Activated T-cell treated with anti-CD3 and anti-CD28 coated beads for 1 hour (primary cell): ENCODE results near the gene SGCD.
"Not testable (repeated sequence)": the region's sequence is repeated elsewhere in the genome, so short reads cannot be mapped to it uniquely, and the experiment has no call there.

Experiments used
- DNase-seq: peaks from one replicate; pipeline ENCODE4 v3.0.0-alpha.2; 2020; ENCODE audit warnings: low read depth

The SGCD gene

GRCh38 chr5:156628421-156628820 lies 301.5 kb downstream of the SGCD start:
- DNase-seq, result no peak

GRCh38 chr5:156631005-156631404 lies 304.0 kb downstream of the SGCD start:
- no peak for DNase-seq

- no peak for DNase-seq
Observed at GRCh38 chr5:156634301-156634700, 307.3 kb downstream of the SGCD start.

- DNase-seq, result no peak
Observed at GRCh38 chr5:156640691-156641241, 313.8 kb downstream of the SGCD start.

GRCh38 chr5:156641686-156642085 lies 314.7 kb downstream of the SGCD start:
- DNase-seq, result no peak

- DNase-seq, result no peak
Observed at GRCh38 chr5:156647034-156647451, 320.1 kb downstream of the SGCD start.

GRCh38 chr5:156654444-156654843 lies 327.5 kb downstream of the SGCD start:
- DNase-seq, result no peak

- DNase-seq, result no peak
Observed at GRCh38 chr5:156655732-156656131, 328.8 kb downstream of the SGCD start.

- not testable (repeated sequence) for DNase-seq
Observed at GRCh38 chr5:156664832-156665231, 337.9 kb downstream of the SGCD start.

- not testable (repeated sequence) for DNase-seq
Observed at GRCh38 chr5:156666686-156667085, 339.7 kb downstream of the SGCD start.

GRCh38 chr5:156667616-156668015 lies 340.7 kb downstream of the SGCD start:
- no peak for DNase-seq

- DNase-seq, result no peak
Observed at GRCh38 chr5:156669416-156669815, 342.5 kb downstream of the SGCD start.

GRCh38 chr5:156670615-156671014 lies 343.7 kb downstream of the SGCD start:
- DNase-seq, result no peak

- DNase-seq, result no peak
Observed at GRCh38 chr5:156675395-156675794, 348.4 kb downstream of the SGCD start.

- no peak for DNase-seq
Observed at GRCh38 chr5:156677963-156678362, 351.0 kb downstream of the SGCD start.

GRCh38 chr5:156678484-156678883 lies 351.5 kb downstream of the SGCD start:
- DNase-seq, result no peak

GRCh38 chr5:156680831-156681230 lies 353.9 kb downstream of the SGCD start:
- no peak for DNase-seq

GRCh38 chr5:156681265-156681664 lies 354.3 kb downstream of the SGCD start:
- DNase-seq, result no peak

- no peak for DNase-seq
Observed at GRCh38 chr5:156682971-156683370, 356.0 kb downstream of the SGCD start.

- DNase-seq, result no peak
Observed at GRCh38 chr5:156683509-156683908, 356.5 kb downstream of the SGCD start.

- DNase-seq, result no peak
Observed at GRCh38 chr5:156684216-156684615, 357.3 kb downstream of the SGCD start.

- no peak for DNase-seq
Observed at GRCh38 chr5:156685481-156685880, 358.5 kb downstream of the SGCD start.

GRCh38 chr5:156686380-156686779 lies 359.4 kb downstream of the SGCD start:
- DNase-seq, result no peak

- DNase-seq, result no peak
Observed at GRCh38 chr5:156686796-156687195, 359.8 kb downstream of the SGCD start.

- DNase-seq, result no peak
Observed at GRCh38 chr5:156687514-156687913, 360.6 kb downstream of the SGCD start.
